Mesendoderm (in vitro differentiated cells): Measurements from ENCODE around the gene TMTC1.

Source experiments
- DNase-seq: peaks from one replicate; pipeline ENCODE4 v3.0.0; 2013
- H2AK5ac ChIP-seq: 2 replicates; pipeline ENCODE4 v1.6.1; 2013; ENCODE audit warnings: low read length, inconsistent platforms
- H2BK120ac ChIP-seq: 2 replicates; pipeline ENCODE4 v1.6.1; 2013; ENCODE audit warnings: low read depth, mild to moderate bottlenecking, low read length, moderate library complexity, mixed read lengths
- H2BK15ac ChIP-seq: replicated peaks from 2 replicates; pipeline ENCODE4 v1.6.1; 2013; ENCODE audit warnings: low read depth, mild to moderate bottlenecking, moderate library complexity
- H2BK5ac ChIP-seq: 2 replicates; pipeline ENCODE4 v1.6.1; 2013; ENCODE audit warnings: low read length, inconsistent platforms
- H3K18ac ChIP-seq: 2 replicates; pipeline ENCODE4 v1.6.1; 2013; ENCODE audit warnings: mild to moderate bottlenecking, low read length, mixed read lengths
- H3K23ac ChIP-seq: one replicate; pipeline ENCODE4 v1.6.1; 2013; ENCODE audit warnings: low read length
- H3K27ac ChIP-seq: 2 replicates; pipeline ENCODE4 v1.5.1; 2013; ENCODE audit warnings: low read depth, mild to moderate bottlenecking, inconsistent platforms, low read length, moderate library complexity
- H3K27me3 ChIP-seq: 2 replicates; pipeline ENCODE4 v1.6.1; 2013; ENCODE audit warnings: low read length, control low read depth, mild to moderate bottlenecking, inconsistent platforms; ENCODE audit not compliant: insufficient read depth, poor library complexity
- H3K36me3 ChIP-seq: 2 replicates; pipeline ENCODE4 v1.6.1; 2013; ENCODE audit warnings: low read length, inconsistent platforms; ENCODE audit not compliant: control insufficient read depth, insufficient read depth
- H3K4ac ChIP-seq: one replicate; pipeline ENCODE4 v1.6.1; 2013; ENCODE audit warnings: low read depth, mild to moderate bottlenecking, low read length, moderate library complexity
- H3K4me1 ChIP-seq: 2 replicates; pipeline ENCODE4 v1.6.1; 2013; ENCODE audit warnings: low read depth, low read length, inconsistent platforms; ENCODE audit not compliant: control insufficient read depth
- H3K4me2 ChIP-seq: 2 replicates; pipeline ENCODE4 v1.6.1; 2013; ENCODE audit warnings: low read length
- H3K4me3 ChIP-seq: 2 replicates; pipeline ENCODE4 v1.5.1; 2013; ENCODE audit warnings: mild to moderate bottlenecking, low read length
- H3K56ac ChIP-seq: one replicate; pipeline ENCODE4 v1.6.1; 2013; ENCODE audit warnings: low read length
- H3K79me1 ChIP-seq: 2 replicates; pipeline ENCODE4 v1.6.1; 2013; ENCODE audit warnings: low read length, inconsistent platforms
- H3K79me2 ChIP-seq: 2 replicates; pipeline ENCODE4 v1.6.1; 2013; ENCODE audit warnings: mild to moderate bottlenecking, low read length; ENCODE audit not compliant: control insufficient read depth, insufficient read depth
- H3K9ac ChIP-seq: 2 replicates; pipeline ENCODE4 v1.6.1; 2013; ENCODE audit warnings: low read length, inconsistent platforms
- H4K5ac ChIP-seq: one replicate; pipeline ENCODE4 v1.6.1; 2013; ENCODE audit warnings: low read length
- H4K8ac ChIP-seq: one replicate; pipeline ENCODE4 v1.6.1; 2013; ENCODE audit warnings: low read depth, mild to moderate bottlenecking, control low read depth, low read length, moderate library complexity
- WGBS: extraction: QIAGEN DNeasy Blood & Tissue Kit; methylation state at CpG from one replicate; pipeline ENCODE4 v1.1.7; 2013; ENCODE audit warnings: low lambda C conversion rate, missing lambda C conversion rate; ENCODE audit not compliant: insufficient coverage; ENCODE audit errors: extremely low coverage; 5-methylcytosine and 5-hydroxymethylcytosine counted together

TMTC1 gene

GRCh38 chr12:29595071-29595755 lies 188.5 kb downstream of the TMTC1 start:
- no peak overlapping the region for H3K18ac ChIP-seq
- H3K4me1 ChIP-seq, result peaks cover 3% of the 10 kb centered on the region
- H3K56ac ChIP-seq, result no peak overlapping the region
- no peak overlapping the region for H2BK15ac ChIP-seq
- no peaks in the 10 kb centered on the region for H3K36me3 ChIP-seq
- no peak overlapping the region for H3K4me2 ChIP-seq
- no peak overlapping the region for H3K9ac ChIP-seq
- no peak overlapping the region for H3K27ac ChIP-seq
- no peak overlapping the region for H2BK120ac ChIP-seq
- no peak overlapping the region for H3K4me3 ChIP-seq
- no peak overlapping the region for H4K8ac ChIP-seq
- no peak overlapping the region for H2BK5ac ChIP-seq
- H3K79me1 ChIP-seq, result no peaks in the 10 kb centered on the region
- no peak overlapping the region for H3K23ac ChIP-seq
- no peak overlapping the region for H4K5ac ChIP-seq
- H3K79me2 ChIP-seq, result no peaks in the 10 kb centered on the region
- no peak overlapping the region for H2AK5ac ChIP-seq
- no peak overlapping the region for H3K4ac ChIP-seq
- WGBS, result no CpG with 5 or more reads among the region's 1 CpG
- H3K27me3 ChIP-seq, result no peaks in the 10 kb centered on the region
- DNase-seq, result no peak

- no CpG with 5 or more reads among the region's 2 CpGs for WGBS
Measured at GRCh38 chr12:29593001-29593400, 190.7 kb downstream of the TMTC1 start.

GRCh38 chr12:29591140-29592020 lies 192.4 kb downstream of the TMTC1 start:
- WGBS, result no CpG with 5 or more reads among the region's 11 CpGs
- DNase-seq, result peak; percentile 84
- Histone ChIP-seq H2BK120ac (no peak overlapping the region), H3K36me3 (no peaks in the 10 kb centered on the region), H3K4me3 (no peak overlapping the region), H3K4me1 (peaks cover 3% of the 10 kb centered on the region), H2AK5ac (no peak overlapping the region), H3K79me1 (no peaks in the 10 kb centered on the region), H3K27ac (no peak overlapping the region), H3K4ac (no peak overlapping the region), H3K27me3 (no peaks in the 10 kb centered on the region), H4K8ac (no peak overlapping the region), H4K5ac (no peak overlapping the region), H3K4me2 (no peak overlapping the region), H3K56ac (peak overlapping the region; percentile 68), H2BK15ac (no peak overlapping the region), H3K18ac (no peak overlapping the region), H3K79me2 (no peaks in the 10 kb centered on the region), H3K23ac (no peak overlapping the region), H3K9ac (peak overlapping the region; percentile 10), H2BK5ac (no peak overlapping the region)

More at GRCh38 chr12:29593001-29593400, 190.7 kb downstream of the TMTC1 start:
- Histone ChIP-seq H3K79me1 (no peaks in the 10 kb centered on the region), H3K4me2 (no peak overlapping the region), H2BK5ac (no peak overlapping the region), H4K8ac (no peak overlapping the region), H3K4me1 (peaks cover 3% of the 10 kb centered on the region), H3K27me3 (no peaks in the 10 kb centered on the region), H3K23ac (no peak overlapping the region), H2AK5ac (no peak overlapping the region), H3K18ac (no peak overlapping the region), H3K56ac (no peak overlapping the region), H3K4ac (no peak overlapping the region), H3K9ac (no peak overlapping the region), H3K36me3 (no peaks in the 10 kb centered on the region), H3K4me3 (no peak overlapping the region), H2BK120ac (no peak overlapping the region), H2BK15ac (no peak overlapping the region), H4K5ac (no peak overlapping the region), H3K79me2 (no peaks in the 10 kb centered on the region), H3K27ac (no peak overlapping the region)
- no peak for DNase-seq

- Histone ChIP-seq H3K79me2 (no peaks in the 10 kb centered on the region), H3K27ac (no peak overlapping the region)
- no CpG with 5 or more reads among the region's 2 CpGs for WGBS
Measured at GRCh38 chr12:29589851-29590250, 193.9 kb downstream of the TMTC1 start.

GRCh38 chr12:29589286-29589820 lies 194.4 kb downstream of the TMTC1 start:
- Histone ChIP-seq H3K9ac (no peak overlapping the region), H3K4me2 (no peak overlapping the region), H2BK15ac (no peak overlapping the region), H3K27ac (no peak overlapping the region), H3K4ac (no peak overlapping the region), H3K79me1 (no peaks in the 10 kb centered on the region), H4K5ac (no peak overlapping the region), H4K8ac (no peak overlapping the region), H3K4me1 (peaks cover 3% of the 10 kb centered on the region), H2BK5ac (no peak overlapping the region), H3K18ac (no peak overlapping the region), H3K27me3 (no peaks in the 10 kb centered on the region), H3K79me2 (no peaks in the 10 kb centered on the region), H3K4me3 (no peak overlapping the region), H2AK5ac (no peak overlapping the region), H3K36me3 (no peaks in the 10 kb centered on the region), H3K23ac (no peak overlapping the region), H3K56ac (no peak overlapping the region), H2BK120ac (no peak overlapping the region)
- WGBS, result no CpG with 5 or more reads among the region's 2 CpGs
- no peak for DNase-seq

More at GRCh38 chr12:29589851-29590250, 193.9 kb downstream of the TMTC1 start:
- Histone ChIP-seq H3K9ac (no peak overlapping the region), H2AK5ac (no peak overlapping the region), H3K4ac (no peak overlapping the region), H3K4me1 (peaks cover 3% of the 10 kb centered on the region), H3K4me3 (no peak overlapping the region), H3K23ac (no peak overlapping the region), H2BK15ac (no peak overlapping the region), H3K18ac (no peak overlapping the region), H3K79me1 (no peaks in the 10 kb centered on the region), H2BK5ac (no peak overlapping the region), H3K36me3 (no peaks in the 10 kb centered on the region), H4K5ac (no peak overlapping the region), H2BK120ac (no peak overlapping the region), H3K56ac (no peak overlapping the region), H4K8ac (no peak overlapping the region), H3K4me2 (no peak overlapping the region), H3K27me3 (no peaks in the 10 kb centered on the region)
- no peak for DNase-seq
